ENCODE results near the gene HIF1A.

DNA sequence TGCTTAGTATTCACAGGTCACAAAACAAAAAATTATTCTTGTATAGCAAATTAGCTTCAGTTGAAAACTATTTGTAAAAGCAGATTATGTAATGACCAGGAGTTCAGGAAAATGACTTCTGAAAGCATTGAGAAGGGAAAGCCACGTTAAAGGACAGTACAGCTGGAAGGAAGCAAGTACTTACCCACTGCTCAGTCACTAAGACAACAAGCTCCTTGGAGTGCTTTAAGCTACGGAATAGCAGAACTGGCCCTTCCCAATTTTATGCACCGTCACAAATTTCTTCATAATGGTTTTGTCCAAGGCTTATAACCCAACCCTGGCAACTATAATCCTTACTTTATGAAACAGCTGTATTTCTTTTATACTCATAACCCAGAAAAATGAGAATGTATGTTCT, 54.0 kb downstream of the HIF1A start:
- TF ChIP-seq, protein P1, sequence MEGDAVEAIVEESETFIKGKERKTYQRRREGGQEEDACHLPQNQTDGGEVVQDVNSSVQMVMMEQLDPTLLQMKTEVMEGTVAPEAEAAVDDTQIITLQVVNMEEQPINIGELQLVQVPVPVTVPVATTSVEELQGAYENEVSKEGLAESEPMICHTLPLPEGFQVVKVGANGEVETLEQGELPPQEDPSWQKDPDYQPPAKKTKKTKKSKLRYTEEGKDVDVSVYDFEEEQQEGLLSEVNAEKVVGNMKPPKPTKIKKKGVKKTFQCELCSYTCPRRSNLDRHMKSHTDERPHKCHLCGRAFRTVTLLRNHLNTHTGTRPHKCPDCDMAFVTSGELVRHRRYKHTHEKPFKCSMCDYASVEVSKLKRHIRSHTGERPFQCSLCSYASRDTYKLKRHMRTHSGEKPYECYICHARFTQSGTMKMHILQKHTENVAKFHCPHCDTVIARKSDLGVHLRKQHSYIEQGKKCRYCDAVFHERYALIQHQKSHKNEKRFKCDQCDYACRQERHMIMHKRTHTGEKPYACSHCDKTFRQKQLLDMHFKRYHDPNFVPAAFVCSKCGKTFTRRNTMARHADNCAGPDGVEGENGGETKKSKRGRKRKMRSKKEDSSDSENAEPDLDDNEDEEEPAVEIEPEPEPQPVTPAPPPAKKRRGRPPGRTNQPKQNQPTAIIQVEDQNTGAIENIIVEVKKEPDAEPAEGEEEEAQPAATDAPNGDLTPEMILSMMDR (IDR thresholded peaks at IDR 0.05): no peak
- no peak for TF ChIP-seq POLR2A (IDR thresholded peaks at IDR 0.05)

Measured in heart left ventricle (tissue), 13 donors.